Neural cell (in vitro differentiated cells): Measurements from ENCODE around the gene PLA2G2E. TPM values are rescaled to one million over a fixed set of nuclear protein-coding genes. Genes with fewer than 3 reads are reported as not detected.

Experiments
- H2AFZ ChIP-seq: fragments of 200-600, 300-800 bp; sonication (generic), shearing (Covaris generic); 2 replicates; pipeline ENCODE4 v1.6.0; 2014; ENCODE audit warnings: low read depth, mild to moderate bottlenecking, antibody characterized with exemption, low read length, moderate library complexity
- H3F3A ChIP-seq: fragments of 200-600 bp; shearing (Covaris generic); 2 replicates; pipeline ENCODE4 v1.6.1; 2016; ENCODE audit warnings: mild to moderate bottlenecking, moderate library complexity, mixed read lengths, antibody characterized with exemption, low read length; ENCODE audit not compliant: insufficient read depth, poor library complexity, severe bottlenecking
- H3K27ac ChIP-seq: fragments of 200-600, 300-800 bp; sonication (generic), shearing (Covaris generic); 2 replicates; pipeline ENCODE4 v1.5.1; 2014; ENCODE audit warnings: mild to moderate bottlenecking, low read length, moderate library complexity
- H3K27me3 ChIP-seq: fragments of 300-800, 200-600 bp; sonication (generic), shearing (Covaris generic); 2 replicates; pipeline ENCODE4 v1.6.0; 2014; ENCODE audit warnings: mild to moderate bottlenecking, low read depth, low read length, moderate library complexity; ENCODE audit not compliant: insufficient read depth
- H3K36me3 ChIP-seq: fragments of 300-800, 200-600 bp; sonication (generic), shearing (Covaris generic); 2 replicates; pipeline ENCODE4 v1.5.1; 2014; ENCODE audit warnings: mild to moderate bottlenecking, antibody characterized with exemption, low read length, moderate library complexity; ENCODE audit not compliant: insufficient read depth
- H3K4me2 ChIP-seq: fragments of 300-800, 200-600 bp; sonication (generic), shearing (Covaris generic); 2 replicates; pipeline ENCODE4 v1.6.0; 2014; ENCODE audit warnings: mild to moderate bottlenecking, low read length
- H3K4me3 ChIP-seq: fragments of 300-800, 200-600 bp; sonication (generic), shearing (Covaris generic); 2 replicates; pipeline ENCODE4 v1.5.1; 2014; ENCODE audit warnings: mild to moderate bottlenecking, low read length, moderate library complexity
- H3K79me2 ChIP-seq: fragments of 200-600 bp; shearing (Covaris generic); replicated peaks from 2 replicates; pipeline ENCODE4 v1.6.0; 2014; ENCODE audit warnings: mild to moderate bottlenecking, low read length, moderate library complexity; ENCODE audit not compliant: insufficient read depth
- H3K9ac ChIP-seq: fragments of 300-800, 200-600 bp; sonication (generic), shearing (Covaris generic); 2 replicates; pipeline ENCODE4 v1.6.1; 2016; ENCODE audit warnings: mild to moderate bottlenecking, low read length, mixed read lengths
- H3K9me2 ChIP-seq: fragments of 200-600 bp; shearing (Covaris generic); 2 replicates; pipeline ENCODE4 v1.6.1; 2016; ENCODE audit warnings: mild to moderate bottlenecking, low read length, mixed read lengths; ENCODE audit not compliant: insufficient read depth
- H3K9me3 ChIP-seq: fragments of 200-600, 300-800 bp; sonication (generic), shearing (Covaris generic); 2 replicates; pipeline ENCODE4 v1.6.1; 2016; ENCODE audit warnings: mild to moderate bottlenecking, mixed run types, low read length, moderate library complexity, mixed read lengths
- H4K20me1 ChIP-seq: fragments of 200-600 bp; shearing (Covaris generic); 2 replicates; pipeline ENCODE4 v1.6.1; 2016; ENCODE audit warnings: mild to moderate bottlenecking, mixed run types; ENCODE audit not compliant: insufficient read depth
- EP300 ChIP-seq: fragments of 450-650 bp; conservative IDR thresholded peaks from 2 replicates; pipeline ENCODE4 v1.6.1; 2014; ENCODE audit warnings: antibody characterized with exemption, mild to moderate bottlenecking, moderate library complexity; ENCODE audit not compliant: poor library complexity, severe bottlenecking
- EZH2 ChIP-seq: fragments of 200-600, 300-800 bp; shearing (Covaris generic), sonication (generic); IDR thresholded peaks from 2 replicates; pipeline ENCODE4 v1.6.1; 2014; ENCODE audit warnings: antibody characterized with exemption, low read length, borderline replicate concordance, mild to moderate bottlenecking; ENCODE audit not compliant: insufficient read depth, poor library complexity, severe bottlenecking
- MXI1 ChIP-seq: fragments of 450-650 bp; conservative IDR thresholded peaks from 2 replicates; pipeline ENCODE4 v1.6.1; 2014; ENCODE audit warnings: antibody characterized with exemption, mild to moderate bottlenecking; ENCODE audit not compliant: poor library complexity, severe bottlenecking
- POLR2AphosphoS5 ChIP-seq: IDR thresholded peaks from 2 replicates; pipeline ENCODE4 v1.6.1; 2012
- RAD21 ChIP-seq: fragments of 450-650 bp; conservative IDR thresholded peaks from 2 replicates; pipeline ENCODE4 v1.6.1; 2014; ENCODE audit warnings: antibody characterized with exemption, mild to moderate bottlenecking, moderate library complexity
- REST ChIP-seq: IDR thresholded peaks from 2 replicates; pipeline ENCODE4 v1.6.1; 2012; ENCODE audit warnings: borderline replicate concordance
- SMC3 ChIP-seq: fragments of 450-650 bp; conservative IDR thresholded peaks from 2 replicates; pipeline ENCODE4 v1.6.1; 2014; ENCODE audit warnings: antibody characterized with exemption, mild to moderate bottlenecking, moderate library complexity; ENCODE audit not compliant: poor library complexity
- TAF1 ChIP-seq: IDR thresholded peaks from 2 replicates; pipeline ENCODE4 v1.6.1; 2012; ENCODE audit warnings: low read depth
- polyA plus RNA-seq: library from polyadenylated mRNA; depleted of rRNA; stranded (reverse); fragments of >200 nt; gene quantifications from 2 replicates; pipeline ENCODE4 v1.2.3, GENCODE V29; 2014
- TF ChIP-seq, protein P1 (sequence below): fragments of 450-650 bp; IDR thresholded peaks from 2 replicates; pipeline ENCODE4 v1.5.1; 2014; ENCODE audit warnings: antibody characterized with exemption, mild to moderate bottlenecking, moderate library complexity; ENCODE audit not compliant: poor library complexity, severe bottlenecking

Gene PLA2G2E
- polyA plus RNA-seq, 1 donor from 2014 or later: not detected

DNA sequence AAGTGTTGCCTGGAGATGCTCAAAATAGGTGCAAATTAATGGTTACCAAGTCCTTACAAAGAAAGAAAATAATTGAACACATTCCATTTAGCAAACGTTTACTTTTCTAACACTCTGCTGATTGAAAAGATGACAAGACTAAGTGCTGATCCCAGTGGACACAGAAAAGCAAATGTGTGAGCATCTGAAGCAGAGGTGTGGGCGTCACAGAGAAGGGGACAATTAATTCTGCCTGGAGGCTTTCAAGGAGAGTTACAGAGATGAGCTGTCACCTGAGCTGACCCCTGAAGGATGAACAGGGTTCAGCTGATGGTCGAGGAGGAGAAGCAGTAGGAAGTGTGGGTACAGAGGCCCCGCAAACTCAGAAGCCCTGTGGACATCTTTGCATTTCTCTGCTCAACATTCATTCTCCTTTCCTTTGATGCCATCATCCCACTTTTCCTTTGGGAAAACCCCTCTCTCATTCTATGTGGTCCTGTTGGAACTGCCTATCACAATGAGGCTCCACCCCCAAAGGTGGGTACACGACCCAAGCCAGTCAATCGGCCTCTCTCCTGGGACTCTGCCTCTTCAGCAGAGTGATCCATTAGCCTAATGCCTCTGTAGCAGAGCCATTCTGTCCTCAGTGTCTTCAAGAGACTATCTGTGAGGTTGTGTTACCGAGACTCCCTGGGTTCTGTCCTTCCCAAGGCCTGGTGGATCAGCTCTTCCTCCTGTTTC is 17.2 kb upstream of the PLA2G2E start:
- TF ChIP-seq EP300 (peak; percentile 50), REST (peak; percentile 7), POLR2AphosphoS5 (peak; percentile 49), EZH2 (no peak)
- Histone ChIP-seq H3F3A (no peaks in the 10 kb centered on the region), H3K4me2 (peak overlapping the region; percentile 39), H3K36me3 (no peaks in the 10 kb centered on the region), H3K27me3 (no peaks in the 10 kb centered on the region), H3K9me2 (no peaks in the 10 kb centered on the region), H3K9ac (peak overlapping the region; percentile 56), H3K79me2 (no peaks in the 10 kb centered on the region), H3K27ac (peak overlapping the region; percentile 94), H3K9me3 (no peaks in the 10 kb centered on the region), H2AFZ (peak overlapping the region; percentile 17), H4K20me1 (no peaks in the 10 kb centered on the region), H3K4me3 (peak overlapping the region; percentile 44)

GRCh38 chr1:19938472-19938871 is 15.1 kb upstream of the PLA2G2E start:
- no peak for TF ChIP-seq EP300
- TF ChIP-seq SMC3: no peak
- TF ChIP-seq RAD21: no peak
- no peak for TF ChIP-seq EZH2
- no peak for TF ChIP-seq MXI1
- TF ChIP-seq, protein P1, sequence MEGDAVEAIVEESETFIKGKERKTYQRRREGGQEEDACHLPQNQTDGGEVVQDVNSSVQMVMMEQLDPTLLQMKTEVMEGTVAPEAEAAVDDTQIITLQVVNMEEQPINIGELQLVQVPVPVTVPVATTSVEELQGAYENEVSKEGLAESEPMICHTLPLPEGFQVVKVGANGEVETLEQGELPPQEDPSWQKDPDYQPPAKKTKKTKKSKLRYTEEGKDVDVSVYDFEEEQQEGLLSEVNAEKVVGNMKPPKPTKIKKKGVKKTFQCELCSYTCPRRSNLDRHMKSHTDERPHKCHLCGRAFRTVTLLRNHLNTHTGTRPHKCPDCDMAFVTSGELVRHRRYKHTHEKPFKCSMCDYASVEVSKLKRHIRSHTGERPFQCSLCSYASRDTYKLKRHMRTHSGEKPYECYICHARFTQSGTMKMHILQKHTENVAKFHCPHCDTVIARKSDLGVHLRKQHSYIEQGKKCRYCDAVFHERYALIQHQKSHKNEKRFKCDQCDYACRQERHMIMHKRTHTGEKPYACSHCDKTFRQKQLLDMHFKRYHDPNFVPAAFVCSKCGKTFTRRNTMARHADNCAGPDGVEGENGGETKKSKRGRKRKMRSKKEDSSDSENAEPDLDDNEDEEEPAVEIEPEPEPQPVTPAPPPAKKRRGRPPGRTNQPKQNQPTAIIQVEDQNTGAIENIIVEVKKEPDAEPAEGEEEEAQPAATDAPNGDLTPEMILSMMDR: no peak
- no peak for TF ChIP-seq TAF1
- no peak for TF ChIP-seq REST
- TF ChIP-seq POLR2AphosphoS5: no peak
- Histone ChIP-seq H3K4me3 (no peak overlapping the region), H3K79me2 (no peaks in the 10 kb centered on the region), H3K9me2 (no peaks in the 10 kb centered on the region), H3K36me3 (no peaks in the 10 kb centered on the region), H3K27me3 (no peaks in the 10 kb centered on the region), H4K20me1 (no peaks in the 10 kb centered on the region), H3F3A (no peaks in the 10 kb centered on the region), H2AFZ (no peak overlapping the region), H3K27ac (no peak overlapping the region), H3K4me2 (no peak overlapping the region), H3K9ac (no peak overlapping the region), H3K9me3 (no peaks in the 10 kb centered on the region)
